EH (cell line): Measurements from ENCODE around the gene GORAB.

ENCODE experiments used
- DNase-seq: peaks from one replicate; pipeline ENCODE4 v3.0.0-alpha.2; 2015; ENCODE audit warnings: low read depth

GORAB gene, protein sequence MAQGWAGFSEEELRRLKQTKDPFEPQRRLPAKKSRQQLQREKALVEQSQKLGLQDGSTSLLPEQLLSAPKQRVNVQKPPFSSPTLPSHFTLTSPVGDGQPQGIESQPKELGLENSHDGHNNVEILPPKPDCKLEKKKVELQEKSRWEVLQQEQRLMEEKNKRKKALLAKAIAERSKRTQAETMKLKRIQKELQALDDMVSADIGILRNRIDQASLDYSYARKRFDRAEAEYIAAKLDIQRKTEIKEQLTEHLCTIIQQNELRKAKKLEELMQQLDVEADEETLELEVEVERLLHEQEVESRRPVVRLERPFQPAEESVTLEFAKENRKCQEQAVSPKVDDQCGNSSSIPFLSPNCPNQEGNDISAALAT

DNA sequence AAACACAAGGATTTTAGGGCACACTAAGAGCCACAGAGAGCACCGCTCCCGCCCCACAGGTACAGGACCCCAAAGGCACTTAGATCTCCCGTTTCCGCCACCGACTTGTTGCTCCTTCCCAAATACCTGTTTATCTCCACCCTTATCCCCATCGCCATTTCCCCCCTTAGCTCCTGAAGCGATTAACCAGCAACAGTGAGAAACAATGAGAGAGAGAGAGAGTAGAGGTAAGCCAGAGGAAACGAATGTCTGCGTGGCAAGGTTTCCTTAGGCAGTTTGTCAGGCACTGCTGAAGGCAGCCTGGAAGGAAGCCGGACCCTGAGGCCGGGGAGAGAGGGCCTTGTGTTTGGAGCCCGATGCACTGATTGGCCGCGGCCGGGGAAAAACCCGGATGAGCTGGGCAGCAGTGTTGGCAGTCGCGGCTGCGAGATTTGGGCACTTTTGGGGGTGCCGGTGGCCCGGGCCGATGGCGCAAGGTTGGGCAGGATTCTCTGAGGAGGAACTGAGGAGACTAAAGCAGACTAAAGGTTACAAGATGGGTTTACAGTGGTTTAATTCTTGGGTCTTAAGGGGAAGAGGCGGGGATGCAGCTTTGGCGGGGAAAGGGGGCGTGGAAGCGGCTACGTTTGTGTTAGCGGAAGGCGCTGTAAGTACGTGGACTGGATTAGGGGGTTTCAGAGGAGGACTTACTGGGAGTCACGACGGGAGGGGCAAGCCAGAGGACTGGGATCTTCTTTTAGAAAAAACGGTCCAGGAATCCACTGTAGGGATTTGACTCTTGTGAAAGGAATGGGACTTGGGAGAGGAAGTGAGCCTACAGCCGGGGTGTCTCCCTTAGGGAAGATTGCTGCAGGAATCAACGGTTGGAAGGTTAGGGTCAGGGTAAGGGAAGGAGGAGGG lies at the start of gene GORAB:
TSS of gene GORAB (plus strand) at position 409 of the 900 bp plus-strand sequence. CDS start at position 467, 58 bp downstream.
- peak; percentile 99 for DNase-seq

DNA sequence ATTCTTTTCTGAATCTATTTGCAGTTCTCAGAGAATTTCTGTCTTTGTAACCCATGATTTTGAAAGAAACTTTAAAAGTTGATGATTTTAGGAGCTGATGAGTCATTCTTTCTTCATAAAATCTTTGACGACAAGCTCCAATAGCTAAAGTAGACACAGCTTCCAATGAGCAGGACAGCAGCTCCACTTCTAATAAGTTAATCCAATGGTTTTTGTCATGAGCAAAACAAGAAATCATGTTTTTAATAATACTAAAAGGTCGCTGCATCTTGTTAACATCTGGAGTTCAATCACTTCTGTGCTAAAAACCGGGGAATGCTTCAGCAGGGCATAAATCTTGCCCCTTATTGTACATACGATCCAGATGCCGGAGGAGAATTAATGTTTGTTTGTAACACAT lies 48.9 kb upstream of the GORAB start:
- peak; percentile 45 for DNase-seq

DNA sequence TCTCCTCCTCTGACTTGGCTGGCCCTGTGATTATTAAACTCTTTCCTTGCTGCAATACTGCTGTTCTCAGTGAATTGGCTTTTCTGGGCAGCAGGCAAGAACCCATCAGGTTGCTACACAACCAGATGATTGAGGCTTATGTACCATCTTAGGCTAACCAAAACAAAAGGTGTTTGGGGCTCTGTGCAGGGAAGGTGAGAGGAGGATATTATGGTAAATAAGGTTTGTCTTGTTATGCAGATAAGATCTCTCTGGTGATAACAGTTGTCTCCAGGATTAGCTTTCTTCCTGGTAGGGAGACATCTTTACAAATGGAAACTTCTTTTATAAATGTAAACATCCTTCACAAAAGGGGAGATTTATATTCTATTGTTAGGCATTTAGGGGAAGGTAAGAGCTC lies 44.5 kb upstream of the GORAB start:
- DNase-seq, result no peak

DNA sequence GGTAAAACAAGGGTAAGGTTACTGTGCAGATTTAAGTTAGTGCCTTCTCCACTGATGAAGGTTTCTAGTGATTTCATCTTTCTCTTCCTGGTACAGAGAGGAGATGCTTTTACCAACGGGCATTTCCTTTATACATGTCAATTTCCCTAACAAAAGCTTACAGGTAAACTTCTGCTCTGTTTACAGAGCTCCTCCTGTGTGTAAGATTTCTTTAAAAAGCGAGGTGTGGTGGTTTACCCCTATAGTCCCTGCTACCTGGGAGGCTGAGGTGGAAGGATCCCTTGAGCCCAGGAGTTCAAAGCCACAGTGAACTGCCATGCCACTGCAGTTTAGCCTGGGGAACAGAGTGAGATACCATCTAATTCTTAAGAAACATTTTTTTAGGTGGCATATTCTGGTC lies 40.7 kb upstream of the GORAB start:
- DNase-seq, result no peak

DNA sequence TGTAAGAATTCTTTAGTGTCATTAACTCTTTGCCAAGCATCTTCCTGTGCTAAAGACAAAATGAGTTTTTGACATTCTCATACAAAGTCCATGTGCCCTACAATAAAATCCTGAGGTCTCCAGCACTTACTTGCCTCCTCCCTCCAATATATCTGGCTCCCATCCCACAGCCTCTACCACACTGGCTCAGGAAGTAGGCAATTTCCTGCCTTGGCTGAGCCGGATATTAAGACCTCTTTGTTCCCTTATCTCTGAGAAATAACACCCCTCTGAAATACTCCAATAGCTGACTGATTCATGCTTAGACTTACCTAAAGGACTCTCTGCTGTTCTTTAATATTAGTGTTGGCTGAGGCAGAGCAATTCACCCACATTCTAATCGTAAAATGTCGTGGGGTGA lies 37.6 kb upstream of the GORAB start:
- peak; percentile 58 for DNase-seq

DNA sequence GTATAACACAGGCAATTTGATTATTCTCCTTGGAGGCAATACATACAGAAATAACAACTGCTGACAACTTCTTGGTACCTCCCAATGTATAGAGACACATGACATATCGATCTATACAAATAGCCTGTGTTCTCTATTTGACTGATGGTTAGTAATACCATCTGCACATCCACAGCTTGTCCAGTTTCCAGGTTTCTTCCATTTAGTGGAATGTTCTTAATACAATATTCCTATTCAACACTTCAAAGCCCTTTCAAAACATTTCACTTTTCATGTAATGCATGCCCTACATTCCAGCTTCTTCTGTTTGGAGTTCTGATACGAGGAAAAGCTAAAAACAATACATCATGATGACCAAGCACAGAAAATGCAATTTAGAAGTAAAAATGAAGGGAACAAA lies 37.0 kb upstream of the GORAB start:
- no peak for DNase-seq

DNA sequence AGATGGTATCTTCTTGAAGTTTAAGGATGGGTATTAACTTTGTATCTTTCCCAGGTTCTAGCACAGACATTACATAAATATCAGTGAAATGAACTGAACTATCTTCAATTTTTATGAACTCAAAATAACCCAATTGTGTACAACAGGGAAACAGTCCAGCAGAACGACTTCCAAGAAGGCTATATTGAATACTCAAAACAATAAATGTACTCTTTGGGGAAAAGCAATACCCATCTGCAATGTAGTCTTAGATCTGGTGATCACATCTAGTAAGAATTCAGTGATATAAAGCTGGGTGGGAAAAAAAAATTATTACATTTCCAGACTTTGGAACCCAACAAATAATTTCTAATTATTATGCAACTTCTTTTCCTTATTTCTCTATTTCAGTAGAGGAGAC lies 33.1 kb upstream of the GORAB start:
- no peak for DNase-seq

DNA sequence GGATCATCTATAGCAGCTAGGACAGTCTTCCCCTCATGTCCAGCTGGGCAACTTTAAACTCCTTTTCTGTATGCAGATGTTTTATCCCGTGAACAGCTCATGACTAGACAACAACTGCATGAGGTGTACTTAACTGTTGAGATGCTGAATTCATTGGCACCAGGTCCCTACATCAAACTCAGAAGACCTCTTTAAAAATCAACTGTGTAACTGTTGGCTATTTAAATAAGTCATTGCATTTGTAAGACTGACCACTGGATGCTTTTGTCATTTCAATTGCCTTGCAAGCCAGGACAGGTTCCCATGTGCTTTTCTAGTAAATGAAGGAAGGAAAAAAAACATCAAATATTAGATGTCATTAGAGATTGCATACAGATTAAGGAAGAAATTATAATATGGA lies 28.3 kb upstream of the GORAB start:
- DNase-seq, result no peak

DNA sequence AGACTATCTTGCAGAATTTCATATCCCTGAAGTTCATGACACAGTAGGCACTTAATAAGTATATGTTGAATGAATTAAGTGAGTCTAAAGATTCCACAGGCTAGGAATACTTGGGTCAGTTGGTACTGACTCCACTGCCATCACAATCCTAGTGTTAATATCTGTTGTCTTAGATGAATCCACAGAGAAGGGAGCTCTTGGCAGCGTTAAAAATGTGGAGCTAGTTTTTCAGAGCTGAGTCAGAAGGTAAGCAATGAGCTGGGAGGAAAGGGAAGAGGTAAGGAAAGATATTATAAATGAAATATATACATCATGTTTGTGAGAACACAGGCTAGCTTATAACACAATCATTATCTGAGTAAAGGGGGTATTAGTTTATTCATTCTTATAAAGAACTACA lies 21.8 kb upstream of the GORAB start:
- DNase-seq, result no peak

DNA sequence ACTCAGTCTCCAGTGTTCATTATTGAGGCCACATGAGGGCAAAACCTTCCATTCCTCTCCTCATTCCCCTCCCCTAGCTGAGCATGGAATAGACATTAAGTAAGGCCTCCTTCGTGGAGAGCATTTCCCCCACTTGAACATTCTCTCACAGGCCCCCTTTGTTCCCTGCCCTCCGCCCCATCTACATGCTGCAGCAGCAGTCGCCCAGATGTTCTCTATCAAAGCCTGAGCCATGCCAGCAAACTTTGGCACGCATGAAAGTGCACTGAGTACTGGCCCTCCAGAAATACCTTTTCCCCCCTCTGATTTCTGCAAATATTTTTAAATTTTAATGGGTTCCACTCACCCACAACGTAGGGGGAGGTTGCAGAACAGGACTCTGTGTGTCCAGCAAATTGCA lies 20.9 kb upstream of the GORAB start:
- DNase-seq, result no peak

DNA sequence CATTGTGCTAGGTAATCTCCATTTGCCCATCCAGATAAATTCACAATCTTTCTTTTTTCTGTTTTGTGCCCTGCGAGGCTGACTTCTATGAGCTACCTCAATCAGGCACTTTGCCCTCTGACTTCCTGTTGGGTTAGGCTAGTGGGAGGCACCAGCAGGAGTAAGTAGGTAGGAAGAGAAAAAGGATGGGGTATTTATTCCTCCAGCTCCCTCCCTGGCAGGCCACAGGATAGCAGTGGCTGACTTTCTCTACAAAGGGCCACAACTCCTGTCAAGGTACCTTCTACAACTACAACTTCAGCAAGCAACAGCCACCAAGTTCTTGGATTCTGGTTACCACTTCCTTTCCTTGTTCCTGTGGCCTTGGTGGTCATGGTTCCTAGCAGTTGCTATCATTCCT lies 18.8 kb upstream of the GORAB start:
- no peak for DNase-seq

DNA sequence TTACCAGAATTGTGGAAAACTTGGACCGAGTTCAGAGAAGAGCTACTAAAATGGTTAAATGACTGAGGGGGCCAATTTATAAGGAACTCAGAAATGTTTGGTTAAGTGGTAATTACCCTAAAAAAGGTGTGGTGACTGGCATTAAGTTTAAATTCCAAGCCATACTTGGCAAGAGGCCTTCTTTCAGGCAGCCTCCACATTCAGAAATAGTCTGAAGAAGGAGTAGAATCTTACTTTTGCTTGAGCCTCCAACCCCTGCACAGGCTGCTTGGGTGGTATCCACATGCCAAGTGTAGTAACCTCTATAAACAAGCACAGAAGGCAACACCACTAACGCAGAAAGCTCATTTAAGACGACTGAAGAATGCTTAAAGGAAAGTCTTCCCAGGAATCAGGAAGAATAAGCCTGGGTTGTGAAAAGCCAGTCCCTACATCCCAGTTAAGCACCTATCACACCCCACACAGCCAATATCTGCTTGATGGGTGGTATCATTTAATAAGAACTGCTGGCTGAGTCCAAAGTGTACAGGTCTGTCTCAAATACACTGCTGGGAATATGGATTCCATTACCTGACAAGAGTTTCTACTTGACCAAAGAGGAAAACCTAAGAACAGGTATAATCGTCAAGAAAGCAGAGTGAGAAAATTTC lies 13.7 kb upstream of the GORAB start:
- DNase-seq, result no peak

DNA sequence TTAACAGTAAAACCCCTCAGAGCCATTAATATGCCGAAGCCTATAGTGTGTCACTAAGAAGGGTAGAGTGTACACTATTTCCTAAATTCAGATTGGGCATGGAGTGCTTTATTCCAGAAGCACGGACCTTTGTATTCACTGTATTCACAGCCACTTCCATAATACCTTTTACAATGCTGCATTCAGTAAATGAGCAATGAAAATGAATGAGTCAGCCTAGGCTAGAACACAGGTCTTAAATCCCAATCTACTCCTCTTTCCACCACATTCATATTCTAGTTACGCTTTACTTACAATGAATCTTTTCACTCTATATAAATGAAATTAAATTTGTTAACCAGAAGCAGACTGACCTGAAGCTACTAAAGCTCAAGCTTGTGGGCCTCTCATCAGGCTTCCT lies 13.0 kb upstream of the GORAB start:
- DNase-seq, result no peak

DNA sequence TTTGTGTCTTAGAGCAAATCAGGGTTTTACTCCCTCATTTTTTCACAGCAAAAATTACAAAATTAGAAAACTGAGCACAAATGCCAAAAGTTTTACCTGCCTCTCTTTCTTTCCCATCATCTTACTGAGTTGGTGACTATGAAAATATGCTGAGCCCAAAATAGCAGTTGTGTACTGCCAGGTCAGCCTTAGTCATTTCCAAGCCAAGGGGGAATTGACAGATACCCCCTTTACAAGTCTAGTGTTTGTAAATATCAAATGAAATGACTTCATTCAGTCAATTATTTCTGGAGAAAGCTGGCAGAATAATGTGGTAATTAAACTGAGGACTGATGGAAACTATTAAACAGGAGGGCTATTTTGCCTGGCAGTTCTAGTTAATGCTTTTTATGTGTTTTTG lies 11.4 kb upstream of the GORAB start:
- peak; percentile 56 for DNase-seq

DNA sequence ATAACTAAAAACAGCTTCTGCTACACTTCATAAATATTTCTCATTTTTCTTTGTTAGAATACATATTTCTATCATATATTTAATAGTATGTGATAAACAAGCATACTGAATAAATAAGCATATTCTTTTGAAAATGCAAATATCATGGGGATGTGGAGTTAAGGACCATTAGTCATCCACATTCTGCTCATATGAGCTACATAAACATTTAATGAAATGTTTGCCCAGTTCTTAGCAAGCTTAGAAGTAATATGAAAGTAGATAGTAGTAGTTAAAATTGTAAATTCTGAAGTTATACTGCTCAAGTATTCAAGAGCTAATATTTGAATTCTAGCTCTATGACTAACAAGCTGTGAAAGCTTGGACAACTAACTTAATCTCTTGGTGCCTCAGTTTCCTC lies 10.1 kb upstream of the GORAB start:
- DNase-seq, result peak; percentile 45

DNA sequence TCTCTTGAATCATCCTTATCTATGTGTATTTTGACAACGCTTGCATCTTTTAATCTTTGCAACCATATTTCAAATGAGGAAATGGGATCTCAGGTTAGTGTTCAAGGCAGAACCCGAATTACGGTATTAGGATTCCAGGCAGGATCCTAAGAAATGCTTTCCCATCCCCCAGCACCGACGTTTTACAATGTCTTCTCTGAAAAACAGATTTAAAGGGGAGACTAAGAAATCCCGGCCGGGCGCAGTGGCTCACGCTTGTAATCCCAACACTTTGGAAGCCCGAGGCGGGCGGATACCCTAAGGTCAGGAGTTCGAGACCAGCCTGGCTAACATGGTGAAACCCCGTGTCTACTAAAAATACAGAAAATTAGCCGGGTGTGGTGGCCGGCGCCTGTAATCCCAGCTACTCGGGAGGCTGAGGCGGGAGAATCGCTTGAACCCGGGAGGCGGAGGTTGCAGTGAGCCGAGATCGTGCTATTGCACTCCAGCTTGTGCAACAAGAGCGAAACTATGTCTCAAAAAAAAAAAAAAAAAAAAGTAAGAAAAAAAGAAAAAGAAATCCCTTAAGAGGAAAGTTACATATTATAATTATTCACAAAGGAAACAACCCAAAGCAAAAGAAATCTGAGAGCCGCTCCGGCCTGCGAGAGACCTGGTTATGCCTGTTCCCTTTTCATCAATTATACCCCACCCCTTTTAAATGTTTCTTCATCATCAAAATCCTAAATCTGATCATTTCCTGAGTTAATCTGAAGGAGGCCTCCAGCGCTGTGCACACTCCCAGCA lies 801 bp upstream of the GORAB start:
- peak; percentile 31 for DNase-seq

DNA sequence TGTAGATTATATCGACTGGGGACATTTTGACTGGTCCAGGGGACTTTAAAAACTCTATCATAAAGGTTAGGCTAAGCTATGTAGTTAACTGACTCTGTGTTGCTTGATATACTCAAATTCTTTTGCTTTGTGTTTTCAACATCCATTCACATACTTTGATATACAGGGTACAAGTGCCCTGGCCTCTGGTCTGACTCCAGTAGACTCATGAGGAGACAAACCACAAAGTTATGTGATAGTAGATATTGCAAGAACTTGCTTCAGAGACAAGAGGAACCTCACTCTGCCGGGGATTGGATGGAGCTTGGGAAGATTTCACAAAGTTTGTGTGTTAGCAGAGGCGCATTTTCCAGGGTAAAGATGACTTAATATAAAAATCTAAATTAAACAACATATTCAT lies 1.3 kb downstream of the GORAB start:
- peak; percentile 78 for DNase-seq

DNA sequence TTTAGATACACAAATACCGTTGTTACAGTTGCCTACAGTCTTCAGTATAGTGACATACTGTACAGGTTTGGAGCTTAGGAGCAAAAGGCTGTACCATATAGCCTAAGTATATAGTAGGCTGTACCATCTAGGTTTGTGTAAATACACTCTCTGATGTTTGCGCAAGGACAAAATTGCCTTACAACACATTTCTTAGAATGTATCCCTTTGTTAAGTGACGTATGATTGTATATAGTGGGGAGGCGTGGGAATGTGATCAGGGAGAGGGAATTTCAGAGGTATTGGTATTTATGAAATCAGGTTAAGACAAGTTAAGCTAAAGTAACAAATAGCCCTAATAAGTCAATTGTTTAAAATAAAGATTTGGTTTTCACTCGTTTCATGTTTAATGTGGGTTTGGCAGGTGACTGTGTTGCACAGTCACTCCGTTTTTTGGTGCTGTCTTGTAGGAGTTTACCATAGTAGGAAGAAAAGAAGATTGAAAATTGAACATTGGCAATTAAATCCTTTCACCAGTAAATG lies 2.7 kb downstream of the GORAB start:
- no peak for DNase-seq

DNA sequence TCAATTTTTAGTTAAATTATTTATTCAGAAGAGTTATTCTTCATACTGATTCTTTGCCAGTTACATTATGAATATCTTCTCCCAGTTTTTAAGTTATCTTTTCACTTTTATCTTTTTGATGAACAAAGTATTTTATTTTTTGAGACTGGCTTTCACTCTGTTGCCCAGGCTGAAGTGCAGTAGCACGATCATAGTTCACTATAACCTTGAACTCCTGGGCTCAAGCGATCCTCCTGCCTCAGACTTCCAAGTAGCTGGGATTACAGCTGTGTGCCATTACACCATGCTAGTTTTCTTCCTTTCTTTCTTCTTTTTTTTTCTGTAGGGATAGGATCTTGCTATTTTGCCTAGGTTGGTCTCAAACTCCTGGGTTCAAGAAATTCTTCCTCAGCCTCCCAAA lies 3.5 kb downstream of the GORAB start:
- no peak for DNase-seq

DNA sequence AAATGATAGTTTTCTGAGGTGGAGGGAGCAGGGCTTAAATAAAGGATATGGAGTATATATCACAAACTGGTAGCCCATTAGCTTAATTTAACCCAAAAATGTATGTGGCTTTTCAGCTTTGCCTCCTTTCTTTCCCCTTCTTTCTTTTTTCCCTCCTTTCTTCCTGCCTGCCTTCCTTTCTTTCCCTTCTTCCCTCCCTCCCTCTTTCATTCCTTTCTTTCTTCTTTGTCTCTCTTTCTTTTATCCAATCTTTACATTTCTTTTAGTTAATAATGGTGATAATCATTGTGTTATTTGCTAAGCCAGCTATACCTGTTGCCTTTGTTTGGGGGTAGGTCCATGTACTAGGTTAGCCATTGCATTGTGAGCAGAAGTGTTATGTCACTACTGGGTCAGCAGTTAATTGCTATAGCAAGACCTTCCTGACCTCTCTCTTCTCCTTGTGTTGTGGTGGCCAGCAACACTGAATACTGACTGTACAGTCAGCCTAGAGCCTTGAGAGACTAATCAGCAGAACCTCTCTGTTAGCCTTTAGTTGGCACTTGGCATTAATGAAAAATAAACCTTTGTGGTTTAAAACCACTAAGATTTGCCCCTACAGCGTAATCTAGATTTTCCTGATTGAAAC lies 5.1 kb downstream of the GORAB start:
- peak; percentile 32 for DNase-seq

DNA sequence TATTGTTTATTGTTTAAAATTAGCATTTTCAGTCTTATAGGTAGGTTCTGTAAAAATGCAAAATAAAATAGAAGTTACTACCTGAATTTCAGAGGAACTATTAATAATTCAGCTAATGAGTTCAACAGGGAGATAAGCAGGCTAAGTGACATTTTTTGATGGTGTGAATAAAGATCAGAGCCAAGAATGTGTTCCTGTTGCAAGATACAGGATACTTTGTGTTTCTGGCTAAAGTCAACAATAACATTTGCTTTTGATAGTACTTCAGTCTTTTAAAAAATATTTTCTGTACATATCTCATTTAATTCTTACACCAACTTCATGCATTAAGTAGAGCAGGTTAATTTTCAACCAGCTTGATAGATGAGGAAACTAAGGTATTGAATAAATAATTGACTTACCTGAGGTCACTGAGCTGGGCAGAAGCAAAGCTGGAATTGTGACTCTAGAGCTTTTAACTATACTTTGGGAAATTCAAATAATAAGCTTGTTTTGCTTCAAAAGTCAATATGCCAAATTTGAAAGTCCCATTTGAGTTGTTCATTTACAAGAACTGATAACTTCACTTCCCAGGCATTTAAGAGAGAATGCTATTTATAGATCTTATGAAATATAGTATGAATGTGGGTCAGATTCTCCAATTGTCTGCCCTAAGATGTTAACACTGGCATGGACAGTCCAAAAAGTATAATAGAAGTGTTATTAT lies 6.0 kb downstream of the GORAB start:
- peak; percentile 69 for DNase-seq
